ENCODE measurements around the gene PARP3. TPM values are rescaled to one million over a fixed set of nuclear protein-coding genes. Genes with fewer than 3 reads are reported as not detected.

Gene PARP3
- total and polyA plus RNA-seq, 9 of the 15 experiments (the other 6 are each of a cell fraction or from before 2014, with no cell fraction given), result 0.46 to 6.6 (median 4.5) TPM

GRCh38 chr3:51930439-51930838 lies 11.7 kb upstream of the PARP3 start:
- 80% methylated on average over 1 of the region's 1 CpG for WGBS (ENCODE audit: insufficient coverage, low coverage, missing lambda C conversion rate)
- no peak overlapping the region for H3K4me2 ChIP-seq (ENCODE audit: insufficient read depth, low read length)
- no peaks in the 10 kb centered on the region for H4K20me1 ChIP-seq (replicated peaks; ENCODE audit: control insufficient read depth, insufficient read depth, low read length)
- no TSS peak for BruUV-seq (replicated peaks)
- H3K9me1 ChIP-seq (ENCODE audit: control insufficient read depth, insufficient read depth, low read length), result no peaks in the 10 kb centered on the region
- in situ Hi-C loops (cut with MboI), result no loop called here
- no peaks in the 10 kb centered on the region; a peak in 1 of 5 replicates for H3K4me1 ChIP-seq (replicated peaks in 1 of 2; ENCODE audit: control insufficient read depth in 2 of 2, insufficient read depth in 2 of 2, low read length in 2 of 2)
- DNase-seq (ENCODE audit: extremely low read depth in 1 of 4, low spot score in 3 of 4) (no peak), FAIRE-seq (no peak), ATAC-seq (no peak)
- intact Hi-C loops (cut with micrococcal nuclease), result no loop called here
- no peak for TF ChIP-seq GABPA (tag; conservative IDR thresholded peaks at IDR 0.05; ENCODE audit: low read depth)
- no peak for TF ChIP-seq HEY1 (CRISPR knock-in tag; IDR thresholded peaks at IDR 0.05; ENCODE audit: borderline replicate concordance)
- no peak for TF ChIP-seq ESRRB (CRISPR knock-in tag; IDR thresholded peaks at IDR 0.05; ENCODE audit: borderline replicate concordance)
- TF ChIP-seq ZNF140 (CRISPR knock-in tag; IDR thresholded peaks at IDR 0.05), result no peak
- no peak for TF ChIP-seq ZSCAN29 (IDR thresholded peaks at IDR 0.05)
- TF ChIP-seq ADNP (tag; IDR thresholded peaks at IDR 0.05), result no peak
- no peak for TF ChIP-seq ZNF518B (CRISPR knock-in tag; IDR thresholded peaks at IDR 0.05)
- no peak for TF ChIP-seq TAF7 (tag; IDR thresholded peaks at IDR 0.05)
- TF ChIP-seq CHAMP1 (IDR thresholded peaks at IDR 0.05), result no peak
- no peak overlapping the region for H2AFZ ChIP-seq (ENCODE audit: low read depth, low read length)
- ChIA-PET CTCF (ENCODE audit: low intra/inter-chr PET ratio) (no interaction called here), POLR2A (no interaction called here)
- no peaks in the 10 kb centered on the region for H3K79me2 ChIP-seq (ENCODE audit: control insufficient read depth, insufficient read depth, low read length)
- H3K27ac ChIP-seq (ENCODE audit: extremely low read depth, low read depth, low read length), result no peak overlapping the region
- peaks cover 25% of the 10 kb centered on the region; the same call in 2 of the 3 replicates for H3K36me3 ChIP-seq (ENCODE audit: control insufficient read depth, insufficient read depth, low read length)
- no peaks in the 10 kb centered on the region for H3K27me3 ChIP-seq (ENCODE audit: control insufficient read depth in 2 of 2, insufficient read depth in 2 of 2, low read length in 2 of 2)
- H3K4me3 ChIP-seq, result no peak overlapping the region
- no peak overlapping the region for H3K9ac ChIP-seq (ENCODE audit: insufficient read depth in 1 of 2, low read depth in 2 of 2, low read length in 2 of 2)
- no peaks in the 10 kb centered on the region for H3K9me3 ChIP-seq (replicated peaks; ENCODE audit: control insufficient read depth, insufficient read depth, low read depth, low read length)
